Effector CD8-positive, alpha-beta T cell (primary cell): ENCODE results near the gene VSIR.
A peak's percentile ranks its signal among the peaks of the same experiment; 100 is the strongest.

ENCODE experiments used
- DNase-seq: peaks from one replicate; lab custom pipeline; 2025; lab: John Stamatoyannopoulos, UW

The VSIR gene

DNA sequence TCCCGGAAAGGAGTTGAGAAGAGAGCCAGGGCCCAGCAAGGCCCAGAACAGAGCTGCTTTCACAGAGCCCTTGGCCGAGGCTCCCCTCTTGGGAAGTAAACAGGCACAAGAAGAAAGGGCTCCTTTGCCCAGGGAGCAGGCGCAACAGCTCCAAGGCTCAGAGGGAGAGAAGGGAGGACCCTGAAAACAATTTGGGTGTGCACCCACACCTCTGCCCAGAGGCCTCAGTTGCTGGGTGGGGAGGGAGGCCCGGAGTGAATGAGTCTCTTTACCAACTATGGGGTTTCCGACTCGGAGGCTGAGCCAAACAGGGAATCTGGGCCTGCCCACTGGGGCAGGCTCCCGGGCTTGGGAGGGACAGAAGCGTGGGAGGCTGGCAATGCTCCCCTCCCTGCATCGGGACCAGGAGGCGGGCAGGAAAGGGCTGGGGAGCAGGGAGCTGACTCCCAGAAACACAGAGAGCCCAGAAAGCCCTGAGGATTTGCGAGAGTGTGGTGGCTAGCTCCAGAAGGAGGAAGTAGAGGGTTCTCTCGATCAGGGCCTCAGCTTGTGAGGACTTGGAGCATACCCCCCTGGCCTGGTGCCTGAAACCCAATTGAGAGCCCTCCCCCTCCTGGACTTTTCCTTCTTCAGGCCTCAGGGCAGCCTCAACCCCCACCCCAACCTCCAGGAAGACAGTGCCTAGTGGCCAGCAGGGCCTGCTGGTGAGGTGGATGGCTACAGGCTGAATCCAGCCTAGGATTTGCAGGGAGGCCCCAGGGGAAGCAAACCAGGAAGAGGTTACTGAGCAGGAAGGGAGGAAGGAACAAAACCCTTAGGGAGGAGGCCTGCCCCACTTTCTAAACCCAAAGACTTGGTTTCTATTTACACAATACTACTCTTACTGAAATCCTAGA, 59.9 kb downstream of the VSIR start:
- DNase-seq, result no peak

DNA sequence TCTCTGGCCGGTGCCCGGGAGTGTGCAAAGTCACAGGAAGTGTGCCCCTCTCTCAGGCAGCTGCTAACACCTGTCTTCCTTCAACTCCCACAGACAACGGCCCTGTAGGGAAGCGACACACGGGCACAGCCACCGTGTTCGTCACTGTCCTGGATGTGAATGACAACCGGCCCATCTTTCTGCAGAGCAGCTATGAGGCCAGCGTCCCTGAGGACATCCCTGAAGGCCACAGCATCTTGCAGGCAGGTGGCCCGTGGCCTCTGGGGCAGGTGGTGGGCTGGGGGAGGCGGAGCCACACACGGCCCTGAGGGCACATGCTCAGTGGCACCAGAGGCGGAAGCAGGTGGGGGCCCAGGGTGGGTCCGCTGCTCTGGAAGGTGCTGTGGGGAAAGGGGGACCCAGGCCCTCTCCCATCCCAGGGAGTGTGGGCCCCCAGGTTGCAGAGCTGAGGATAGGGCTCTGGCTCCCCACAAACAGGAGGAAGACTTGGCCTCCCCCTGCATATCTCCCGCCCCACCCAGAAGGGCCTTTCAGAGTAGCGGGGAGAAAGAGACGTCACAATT, 60.7 kb downstream of the VSIR start:
- DNase-seq, result no peak

DNA sequence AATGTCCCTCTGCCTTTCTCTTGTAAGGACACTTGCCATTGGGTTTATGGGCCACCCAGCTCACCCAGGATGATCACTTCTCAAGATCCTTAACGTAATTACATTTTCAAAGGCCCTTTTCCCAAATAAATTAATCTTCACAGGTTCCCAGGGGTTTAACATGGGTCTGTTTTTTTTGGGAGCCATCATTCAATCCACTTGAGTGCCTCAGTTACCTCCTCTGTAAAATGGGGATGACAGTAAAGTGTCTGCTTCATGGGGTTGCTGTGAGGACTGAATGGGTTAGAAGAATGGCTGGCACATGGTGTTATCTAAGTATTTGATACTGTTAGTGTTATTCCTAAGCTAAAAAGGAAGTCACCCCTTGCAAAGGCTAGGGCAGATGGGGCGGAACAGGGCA, 61.1 kb downstream of the VSIR start:
- no peak for DNase-seq

DNA sequence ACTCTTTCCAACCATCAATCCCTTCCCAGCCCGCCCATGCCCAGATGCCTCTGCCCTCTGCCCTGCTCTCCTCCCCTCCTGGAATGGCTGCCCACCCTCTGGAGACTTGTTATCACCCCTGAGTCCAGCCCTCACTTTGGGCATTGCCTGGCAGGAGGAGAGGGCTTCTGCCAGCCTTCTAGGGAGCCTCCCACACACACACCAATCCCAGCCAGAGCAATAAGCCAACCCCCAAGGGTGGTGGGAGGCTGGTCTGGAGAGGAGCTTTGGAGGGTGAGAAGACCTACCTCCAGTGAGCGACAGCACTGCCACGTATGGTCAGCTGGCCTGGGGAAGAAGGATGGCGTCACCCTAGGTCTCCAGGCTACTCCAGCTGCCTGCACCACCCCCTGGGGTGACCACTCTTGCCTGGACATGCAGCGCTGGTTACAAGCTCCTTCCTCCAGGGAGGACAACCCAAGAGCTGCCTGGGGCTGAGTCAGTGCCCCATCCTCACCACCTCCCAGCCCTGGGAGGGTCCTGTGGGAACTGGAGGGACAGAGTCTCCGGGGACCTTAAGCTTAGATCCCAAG, 62.2 kb downstream of the VSIR start:
- no peak for DNase-seq

DNA sequence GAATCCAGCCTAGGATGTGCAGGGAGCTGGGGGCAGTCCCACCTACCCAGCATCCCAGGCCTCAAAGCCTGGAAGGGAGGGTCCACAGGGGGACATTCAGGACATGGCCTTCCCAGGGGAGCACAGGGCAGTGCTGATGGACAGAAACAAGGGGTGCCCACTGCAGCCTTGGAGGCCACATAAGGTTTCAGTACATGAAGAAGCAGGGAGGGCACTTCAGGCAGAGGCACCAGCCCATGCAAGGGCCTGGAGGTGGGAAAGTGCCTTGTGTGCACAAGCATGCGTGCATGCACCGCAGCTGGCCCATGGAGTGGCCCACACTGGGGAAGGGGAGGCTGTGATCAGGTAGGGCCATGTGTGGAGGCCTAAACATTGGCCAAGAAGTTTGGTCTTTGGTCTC, 62.8 kb downstream of the VSIR start:
- DNase-seq, result no peak

DNA sequence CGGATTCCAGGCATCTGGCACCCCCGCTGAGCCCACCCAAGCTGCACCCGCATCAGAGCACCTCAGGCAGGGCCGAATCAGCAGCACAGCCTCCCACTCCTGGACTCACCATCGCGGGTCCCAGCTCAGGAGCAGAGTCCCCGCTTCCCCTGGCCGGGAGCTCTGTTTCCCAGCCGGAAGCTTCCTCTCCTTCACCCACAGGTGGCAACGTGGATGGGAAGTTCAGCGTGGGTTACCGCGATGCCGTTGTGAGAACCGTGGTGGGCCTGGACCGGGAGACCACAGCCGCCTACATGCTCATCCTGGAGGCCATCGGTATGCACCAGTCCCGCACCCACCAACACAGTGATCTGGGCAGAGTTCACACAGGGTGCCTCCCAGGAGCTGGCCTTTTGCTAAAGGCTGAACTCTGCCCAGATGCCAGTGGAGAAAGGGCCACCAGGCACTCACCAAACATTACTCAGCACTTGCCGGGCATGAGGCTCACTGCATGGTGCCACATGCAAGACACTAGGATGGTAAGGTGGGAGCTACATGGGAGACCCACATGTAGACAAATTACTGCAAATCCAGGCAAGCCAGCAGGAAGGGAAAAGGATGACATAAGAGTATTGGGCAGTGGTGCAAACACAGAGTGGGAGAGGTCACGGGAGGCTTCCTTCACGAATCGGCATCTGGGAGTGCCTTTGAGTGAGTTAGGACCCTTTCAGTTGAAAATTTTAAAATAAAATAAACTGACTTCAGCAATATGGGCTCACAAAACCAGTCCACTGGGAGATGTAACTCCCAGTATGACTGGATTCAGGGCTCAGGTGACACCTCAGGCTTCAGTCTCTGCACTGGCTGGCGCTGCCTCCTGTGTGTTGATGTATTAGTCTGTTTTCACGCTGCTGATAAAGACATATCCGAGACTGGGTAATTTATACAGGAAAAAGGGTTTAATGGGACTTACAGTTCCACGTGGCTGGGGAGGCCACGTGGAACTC, 64.1 kb downstream of the VSIR start:
- no peak for DNase-seq

DNA sequence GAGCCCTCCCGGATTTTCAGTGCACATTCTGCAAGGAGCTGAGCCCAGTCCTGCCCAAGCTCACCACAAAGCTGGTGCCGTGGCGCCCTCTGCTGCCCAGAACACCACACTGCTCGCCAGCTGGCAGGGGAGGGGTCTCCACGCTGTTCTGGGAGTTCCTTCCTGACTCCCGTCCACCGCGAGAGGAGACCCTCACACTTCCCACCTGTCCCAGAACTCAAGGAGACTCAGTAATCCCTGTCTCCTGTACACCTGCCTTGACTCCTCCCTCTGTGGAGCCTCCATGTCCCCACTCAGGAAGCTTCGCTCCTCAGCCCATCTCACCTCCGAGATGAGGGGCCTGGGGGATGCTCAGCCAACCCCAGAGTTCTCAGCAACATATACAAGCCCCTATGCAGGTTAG, 65.0 kb downstream of the VSIR start:
- DNase-seq, result peak; percentile 41

DNA sequence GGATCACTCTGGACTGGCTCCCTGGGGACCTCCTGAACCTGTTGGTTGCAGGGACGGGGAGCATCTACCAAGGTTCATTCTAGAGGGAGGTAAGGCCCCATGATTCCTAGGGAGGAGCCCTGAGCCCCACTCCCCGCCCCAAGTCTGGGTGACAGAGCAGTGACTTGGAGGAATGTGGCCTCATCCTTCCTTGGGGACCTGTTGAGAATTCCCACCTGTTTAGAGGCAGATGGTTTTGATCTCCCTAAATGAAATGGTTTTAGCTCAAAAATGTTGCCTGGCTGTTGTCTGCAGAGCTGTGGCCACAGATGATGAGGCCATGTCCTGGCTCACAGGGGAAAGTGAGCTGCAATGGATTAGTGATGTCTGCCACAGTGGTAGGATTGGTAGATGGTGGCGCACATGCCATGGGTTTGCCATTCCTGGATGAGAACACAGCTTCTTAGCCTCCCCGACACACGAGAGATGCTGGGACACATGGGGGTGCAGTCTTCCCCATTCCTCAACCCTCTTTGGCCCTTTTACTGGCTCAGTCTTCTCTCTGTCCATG, 66.0 kb downstream of the VSIR start:
- DNase-seq, result no peak

DNA sequence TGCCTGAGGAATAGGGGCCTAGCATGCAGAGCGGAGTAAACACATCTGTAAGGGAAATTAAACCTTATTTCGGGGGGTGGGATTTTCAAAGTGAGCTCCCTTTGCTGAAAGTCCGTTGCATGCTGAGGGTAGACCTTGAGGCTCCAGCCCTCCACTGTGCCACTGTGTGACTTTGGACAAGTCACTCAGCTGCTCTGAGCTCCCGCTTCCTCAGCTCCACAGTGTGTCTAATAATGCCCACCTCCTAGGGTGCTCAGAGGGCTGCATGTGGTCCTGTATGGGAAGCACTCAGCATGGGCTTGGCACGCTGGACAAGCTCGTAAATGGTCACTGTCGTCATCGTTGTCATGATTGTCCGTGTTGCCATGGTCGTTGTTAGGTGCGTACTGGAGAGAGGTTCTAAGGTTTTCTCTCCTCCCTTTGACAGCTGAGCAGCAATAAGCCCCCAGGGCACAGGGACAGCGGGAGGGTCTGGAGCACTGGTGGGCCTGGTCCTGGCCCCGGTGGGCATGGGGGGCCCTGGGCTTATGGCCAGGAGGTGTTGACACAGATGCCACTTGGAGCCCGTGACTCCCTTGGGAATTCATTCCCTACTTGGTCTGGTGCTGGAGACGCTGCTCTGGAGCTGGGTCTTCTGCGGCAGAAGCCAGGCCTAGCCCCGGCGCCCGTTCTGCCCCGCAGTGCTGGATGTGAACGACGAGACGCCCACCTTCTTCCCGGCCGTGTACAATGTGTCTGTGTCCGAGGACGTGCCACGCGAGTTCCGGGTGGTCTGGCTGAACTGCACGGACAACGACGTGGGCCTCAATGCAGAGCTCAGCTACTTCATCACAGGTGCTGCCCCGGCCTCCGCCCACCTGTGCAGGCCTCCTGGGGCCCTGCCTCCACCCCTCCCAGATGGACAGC, 66.9 kb downstream of the VSIR start:
- DNase-seq, result no peak

DNA sequence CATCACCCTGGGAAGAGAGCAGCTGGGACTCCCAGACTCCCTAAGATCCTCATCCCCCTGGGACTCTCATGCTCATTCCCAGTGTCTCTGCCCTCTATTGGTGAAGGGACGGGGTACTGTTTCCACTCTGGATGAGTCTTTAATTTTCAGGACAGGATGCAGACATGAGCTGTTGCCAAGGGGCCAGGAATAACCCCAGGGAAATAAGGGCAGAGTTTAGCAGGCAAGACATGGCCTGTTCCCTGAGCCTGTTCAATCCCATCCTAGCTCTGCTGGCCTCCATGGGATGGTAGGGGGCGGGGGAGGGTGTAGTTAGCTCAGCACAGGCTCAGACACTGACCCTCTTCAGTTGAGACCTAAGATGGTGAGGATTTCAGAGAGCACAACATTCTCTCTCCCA, 67.7 kb downstream of the VSIR start:
- no peak for DNase-seq

DNA sequence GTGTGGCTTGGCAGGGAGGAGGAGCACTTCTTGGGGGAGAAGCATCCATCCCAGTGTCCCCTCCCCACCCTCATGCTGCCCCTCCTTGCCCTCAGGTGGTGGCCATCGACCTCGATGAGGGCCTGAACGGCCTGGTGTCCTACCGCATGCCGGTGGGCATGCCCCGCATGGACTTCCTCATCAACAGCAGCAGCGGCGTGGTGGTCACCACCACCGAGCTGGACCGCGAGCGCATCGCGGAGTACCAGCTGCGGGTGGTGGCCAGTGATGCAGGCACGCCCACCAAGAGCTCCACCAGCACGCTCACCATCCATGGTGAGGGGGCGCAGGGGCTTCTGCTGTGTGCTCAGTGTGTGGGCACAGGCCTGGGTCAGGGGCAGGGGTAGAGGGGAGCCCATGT, 68.5 kb downstream of the VSIR start:
- DNase-seq, result no peak

DNA sequence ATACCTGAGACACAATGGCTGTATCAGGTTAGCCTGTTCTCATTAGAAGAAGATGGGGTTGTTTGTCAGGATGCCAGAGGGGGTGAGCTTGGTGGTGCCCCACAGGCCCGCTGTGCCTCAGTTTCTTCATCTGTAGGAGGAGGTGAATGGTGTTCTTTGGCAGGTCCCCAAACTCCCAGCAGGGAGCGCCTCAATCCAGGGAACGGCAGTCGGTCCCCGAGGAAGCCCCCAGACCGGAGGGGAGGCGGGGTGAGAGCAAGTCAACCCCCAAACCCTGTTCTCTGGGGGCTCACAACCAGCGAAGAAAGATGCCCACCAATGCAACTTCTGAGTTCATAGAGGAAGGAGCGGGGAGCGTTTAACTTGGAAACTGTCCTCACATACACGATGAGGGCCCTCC, 69.7 kb downstream of the VSIR start:
- no peak for DNase-seq

DNA sequence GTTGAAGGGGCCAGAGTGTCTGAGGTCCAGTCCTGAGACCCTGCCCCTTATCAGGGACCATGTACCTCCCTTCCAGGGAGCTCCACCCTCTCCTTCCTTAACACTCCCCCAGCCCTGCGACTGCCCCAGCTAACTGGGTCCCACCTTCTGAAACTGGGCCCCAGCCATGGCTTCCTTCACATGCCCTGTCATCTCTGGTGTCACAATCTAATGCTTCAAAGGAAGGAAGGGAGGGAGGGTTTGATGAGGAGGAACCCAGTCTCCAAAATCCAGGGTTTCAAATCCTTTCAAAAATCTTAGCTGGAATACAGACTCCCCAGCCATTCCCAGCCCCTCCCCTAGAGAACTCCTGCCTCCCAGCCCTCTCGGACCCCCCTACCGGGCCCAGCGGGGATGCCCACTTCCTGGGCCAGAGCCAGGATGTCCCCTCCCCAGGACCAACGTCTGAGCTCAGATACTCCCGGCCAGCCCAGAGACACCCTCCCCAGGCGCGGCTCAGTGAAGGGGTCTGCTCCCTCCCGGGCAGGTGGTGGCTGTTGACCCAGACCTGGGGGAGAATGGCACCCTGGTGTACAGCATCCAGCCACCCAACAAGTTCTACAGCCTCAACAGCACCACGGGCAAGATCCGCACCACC, 71.7 kb downstream of the VSIR start:
- DNase-seq, result no peak

DNA sequence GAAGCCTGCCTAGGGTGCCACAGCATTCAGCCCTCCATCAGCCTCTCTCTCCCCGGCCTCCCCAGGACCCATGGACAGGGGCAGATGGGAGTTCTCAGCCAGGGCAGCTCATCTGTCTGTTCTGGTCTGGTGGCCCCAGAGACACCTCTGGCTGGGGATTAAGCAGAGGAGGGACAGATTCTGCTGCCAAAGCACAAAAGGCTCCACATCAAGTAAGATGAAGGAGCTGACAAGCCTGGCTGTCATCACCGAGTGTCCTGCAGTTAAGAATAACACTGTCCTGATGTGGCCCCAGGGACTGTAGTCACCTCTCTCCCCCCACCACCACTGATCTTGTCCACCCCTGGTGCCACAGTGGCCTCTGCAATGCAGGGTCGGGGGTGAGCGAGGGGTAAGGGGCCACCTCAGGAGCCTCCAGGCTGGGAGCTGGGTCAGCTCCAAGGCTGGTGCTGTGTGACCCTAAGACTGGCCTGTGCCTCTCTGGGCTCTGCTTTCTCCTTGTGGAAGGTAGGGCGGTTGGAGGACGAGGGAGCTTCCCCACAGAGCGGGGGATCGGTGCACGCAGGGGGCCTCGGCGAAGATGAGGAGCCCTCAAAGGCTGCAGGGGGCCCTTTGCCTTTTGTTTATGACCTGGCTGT, 72.5 kb downstream of the VSIR start:
- no peak for DNase-seq

DNA sequence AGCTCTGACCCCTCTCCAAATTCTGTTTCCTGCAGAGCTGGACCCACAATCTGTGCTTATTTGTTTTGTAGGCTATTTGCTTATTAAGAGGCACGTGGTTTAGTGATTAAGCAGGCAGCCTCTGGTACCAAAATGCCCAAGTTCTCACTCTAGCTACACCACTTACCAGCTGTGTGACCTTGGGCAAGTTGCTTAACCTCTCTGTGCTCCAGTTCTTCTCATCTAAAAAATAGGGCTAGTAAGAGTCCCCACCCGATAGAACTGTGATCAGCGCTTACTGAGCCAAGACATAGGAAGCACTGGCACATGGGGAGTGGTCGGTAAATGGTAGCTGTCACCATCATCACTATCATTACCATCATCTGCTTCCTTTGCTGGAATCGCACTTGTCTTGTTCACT, 74.6 kb downstream of the VSIR start:
- DNase-seq, result no peak

DNA sequence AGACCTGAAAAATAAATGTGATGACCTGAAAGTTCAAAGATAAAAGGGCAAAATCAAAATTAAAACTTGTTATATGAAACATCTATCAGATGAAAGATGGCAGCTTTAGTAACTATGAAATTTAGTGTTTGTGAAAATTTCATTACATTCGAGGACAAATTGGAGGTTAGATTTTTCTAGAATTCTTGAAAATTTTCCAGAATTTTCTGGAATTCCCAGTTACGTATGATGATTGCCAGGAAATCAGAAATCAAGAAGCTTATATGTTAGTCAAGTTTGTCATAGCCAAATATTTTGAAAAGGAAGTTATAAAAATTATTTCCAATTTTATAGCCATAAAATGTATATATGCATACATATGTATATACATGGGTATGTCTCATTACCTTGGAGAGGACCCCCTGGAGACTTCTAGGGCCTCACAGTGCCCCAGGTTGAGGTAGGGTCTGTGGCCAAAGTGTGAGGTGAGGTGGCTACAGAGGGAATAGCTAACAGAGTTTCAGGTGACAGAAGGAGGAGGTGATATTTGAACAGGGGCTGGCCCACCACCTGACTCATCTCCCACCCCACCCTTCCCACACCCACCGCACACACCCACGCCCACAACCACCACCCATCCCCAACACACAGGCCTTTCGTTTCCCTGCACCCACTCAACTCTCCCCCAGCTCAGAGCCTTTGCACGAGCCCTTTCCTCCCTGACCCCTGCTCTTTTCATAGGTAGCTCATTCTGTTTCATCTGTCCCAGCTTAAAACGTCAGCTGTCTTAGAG, 75.2 kb downstream of the VSIR start:
- DNase-seq, result no peak
